ENCODE measurements around the gene POU6F2.
"Not testable (repeated sequence)": the region's sequence is repeated elsewhere in the genome, so short reads cannot be mapped to it uniquely, and the experiment has no call there.

Gene POU6F2

DNA sequence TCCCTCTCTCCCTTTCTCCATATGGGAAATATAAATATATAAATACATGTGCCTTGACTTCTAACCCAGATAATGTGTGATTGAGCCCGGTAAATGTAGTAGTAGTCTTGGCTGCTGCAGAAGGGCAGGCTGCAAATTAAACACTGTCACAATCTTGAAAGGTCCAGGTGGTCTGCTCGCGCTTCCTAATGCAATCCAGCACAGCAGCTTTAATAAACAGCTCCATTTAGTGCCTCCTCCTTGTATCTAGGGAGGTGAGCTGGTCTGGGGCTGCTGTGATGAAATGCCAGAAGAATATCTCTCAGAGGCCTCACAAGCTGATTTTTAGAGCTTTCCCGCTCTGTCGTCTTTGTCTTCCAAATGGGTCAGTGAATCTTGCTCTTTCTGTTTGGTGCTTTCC lies 782 bp downstream of the POU6F2 start:
- no peak for DNase-seq (ENCODE audit: low read depth, low spot score)

DNA sequence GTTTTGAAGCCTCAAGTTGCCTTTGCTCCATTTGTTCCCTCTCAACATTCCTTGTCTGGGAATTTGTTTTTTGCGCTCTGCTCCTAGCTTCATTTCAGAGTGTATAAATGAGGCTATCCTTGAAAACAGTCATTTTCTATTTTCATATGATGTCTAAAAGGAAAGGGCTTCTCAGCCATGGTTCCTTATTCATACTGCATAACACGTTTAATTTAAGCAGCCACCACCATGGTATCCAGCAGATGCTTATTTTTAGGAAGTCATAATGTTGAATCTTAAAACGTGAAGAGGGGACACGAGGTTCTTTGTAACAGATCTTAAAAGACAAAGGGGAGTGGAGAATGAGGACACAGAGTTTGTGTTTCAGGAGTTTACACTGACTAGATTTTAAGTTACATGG lies 14.5 kb downstream of the POU6F2 start:
- DNase-seq (ENCODE audit: low read depth, low spot score): no peak

GRCh38 chr7:39001595-39001994 lies 23.9 kb downstream of the POU6F2 start:
- DNase-seq (ENCODE audit: low read depth, low spot score): no peak

DNA sequence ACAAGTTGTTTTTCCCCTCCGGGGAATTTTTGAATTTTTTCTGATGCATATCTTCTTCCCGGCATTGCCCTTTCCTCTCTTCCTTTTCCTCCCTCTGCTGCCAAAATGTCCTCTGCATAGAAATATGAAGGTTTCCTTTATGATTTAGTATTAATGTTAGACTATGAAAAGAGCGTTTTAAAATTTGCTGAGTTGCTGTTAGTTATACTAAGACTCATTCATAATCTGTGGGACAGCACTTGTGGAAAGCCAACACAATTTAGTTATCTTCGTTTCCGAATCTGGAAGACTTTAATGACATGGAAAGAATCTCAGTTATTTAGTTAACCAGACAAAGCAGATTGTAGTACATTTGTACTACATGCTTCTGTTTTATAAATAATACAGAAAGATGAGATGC lies 25.0 kb downstream of the POU6F2 start:
- DNase-seq (ENCODE audit: low read depth, low spot score): no peak

DNA sequence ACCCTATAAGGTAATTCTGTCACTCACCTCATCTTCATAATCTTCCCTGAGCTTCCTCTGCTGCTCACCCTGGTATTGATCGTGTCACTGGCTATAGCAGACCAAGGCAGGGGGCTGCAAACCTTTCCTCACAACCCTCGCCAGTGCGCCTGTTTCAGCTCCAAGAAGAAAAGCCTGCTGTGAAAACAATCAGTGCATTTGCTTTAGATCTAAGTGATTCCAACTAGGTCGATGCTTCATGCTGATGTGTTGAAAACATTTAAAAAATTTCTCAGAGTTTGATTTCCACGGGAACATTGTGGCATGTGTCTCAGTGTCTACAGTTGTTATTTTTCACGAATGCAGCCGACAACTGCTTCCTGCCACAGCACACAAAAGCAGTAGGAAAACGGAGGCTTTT lies 27.3 kb downstream of the POU6F2 start:
- DNase-seq (ENCODE audit: low read depth, low spot score): no peak

- DNase-seq (ENCODE audit: low read depth, low spot score): no peak
Observed at GRCh38 chr7:39005461-39005860, 27.8 kb downstream of the POU6F2 start.

DNA sequence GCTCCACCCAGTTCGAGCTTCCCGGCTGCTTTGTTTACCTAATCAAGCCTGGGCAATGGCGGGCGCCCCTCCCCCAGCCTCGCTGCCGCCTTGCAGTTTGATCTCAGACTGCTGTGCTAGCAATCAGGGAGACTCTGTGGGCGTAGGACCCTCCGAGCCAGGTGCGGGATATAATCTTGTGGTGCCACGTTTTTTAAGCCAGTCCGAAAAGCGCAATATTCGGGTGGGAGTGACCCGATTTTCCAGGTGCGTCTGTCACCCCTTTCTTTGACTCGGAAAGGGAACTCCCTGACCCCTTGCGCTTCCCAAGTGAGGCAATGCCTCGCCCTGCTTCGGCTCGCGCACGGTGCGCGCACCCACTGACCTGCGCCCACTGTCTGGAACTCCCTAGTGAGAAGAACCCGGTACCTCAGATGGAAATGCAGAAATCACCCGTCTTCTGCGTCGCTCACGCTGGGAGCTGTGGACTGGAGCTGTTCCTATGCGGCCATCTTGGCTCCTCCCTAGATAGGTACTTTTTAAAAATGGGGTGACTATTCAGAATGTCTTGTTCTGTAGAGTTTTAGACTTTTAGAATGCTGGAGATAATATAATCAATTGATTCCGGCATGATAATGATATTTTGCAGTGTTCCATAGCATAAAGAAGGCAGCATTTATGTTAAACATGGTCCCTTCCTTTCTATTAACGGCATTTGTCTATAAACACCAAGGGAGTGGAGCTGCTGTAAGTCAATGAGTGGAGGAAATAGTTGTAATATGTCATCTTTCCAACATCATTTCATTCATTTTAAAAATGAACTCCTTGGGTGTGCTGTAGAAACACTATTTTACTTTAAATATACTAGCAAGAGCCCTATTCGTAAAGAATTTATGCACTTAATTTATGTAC lies 35.6 kb downstream of the POU6F2 start:
- DNase-seq (ENCODE audit: low read depth, low spot score): not testable (repeated sequence)

GRCh38 chr7:39016609-39017008 lies 38.9 kb downstream of the POU6F2 start:
- DNase-seq (ENCODE audit: low read depth, low spot score): no peak

GRCh38 chr7:39017369-39017915 lies 39.7 kb downstream of the POU6F2 start:
- no peak for DNase-seq (ENCODE audit: low read depth, low spot score)

GRCh38 chr7:39022796-39023195 lies 45.1 kb downstream of the POU6F2 start:
- no peak for DNase-seq (ENCODE audit: low read depth, low spot score)

GRCh38 chr7:39027491-39027890 lies 49.8 kb downstream of the POU6F2 start:
- no peak for DNase-seq (ENCODE audit: low read depth, low spot score)

- DNase-seq (ENCODE audit: low read depth, low spot score): no peak
Observed at GRCh38 chr7:39033885-39034624, 56.3 kb downstream of the POU6F2 start.

DNA sequence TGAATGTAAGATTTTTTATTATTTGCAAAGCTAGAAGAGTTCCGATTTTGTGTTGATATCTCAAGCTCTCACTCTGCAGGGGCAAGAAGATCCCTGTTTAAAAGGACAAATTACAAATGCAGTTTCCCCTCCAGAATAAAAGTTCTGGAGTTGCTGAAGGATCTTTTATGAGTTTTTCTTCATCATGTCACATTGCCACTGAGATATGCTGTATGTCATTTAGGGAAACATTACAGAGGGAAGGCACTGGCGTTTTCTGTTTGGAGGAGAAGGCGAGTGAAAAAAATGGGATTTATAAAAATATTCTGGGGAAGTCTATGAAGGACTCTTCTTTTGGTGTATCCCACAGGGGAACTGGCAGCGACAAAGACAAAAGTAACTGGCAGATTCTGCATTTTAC lies 57.4 kb downstream of the POU6F2 start:
- DNase-seq (ENCODE audit: low read depth, low spot score): no peak

DNA sequence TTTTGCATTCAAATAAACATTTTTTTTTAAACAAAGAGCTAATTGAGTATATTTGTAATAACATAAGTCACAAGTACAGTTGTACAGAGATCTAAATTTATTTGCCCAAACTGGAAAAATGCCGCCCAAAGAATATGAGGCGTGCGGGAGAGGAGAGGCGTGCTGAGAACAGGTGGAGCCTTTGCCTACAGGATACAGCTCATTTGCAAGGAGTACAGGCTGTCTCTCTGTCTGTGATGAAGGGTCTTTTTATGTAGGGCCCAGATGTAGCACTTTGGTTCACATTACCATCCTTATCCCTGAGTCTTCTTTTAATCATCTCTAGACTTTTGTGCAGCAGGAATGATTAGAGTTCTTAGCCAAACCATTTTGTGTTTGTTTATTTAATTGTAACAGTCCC lies 58.2 kb downstream of the POU6F2 start:
- DNase-seq (ENCODE audit: low read depth, low spot score): no peak

DNA sequence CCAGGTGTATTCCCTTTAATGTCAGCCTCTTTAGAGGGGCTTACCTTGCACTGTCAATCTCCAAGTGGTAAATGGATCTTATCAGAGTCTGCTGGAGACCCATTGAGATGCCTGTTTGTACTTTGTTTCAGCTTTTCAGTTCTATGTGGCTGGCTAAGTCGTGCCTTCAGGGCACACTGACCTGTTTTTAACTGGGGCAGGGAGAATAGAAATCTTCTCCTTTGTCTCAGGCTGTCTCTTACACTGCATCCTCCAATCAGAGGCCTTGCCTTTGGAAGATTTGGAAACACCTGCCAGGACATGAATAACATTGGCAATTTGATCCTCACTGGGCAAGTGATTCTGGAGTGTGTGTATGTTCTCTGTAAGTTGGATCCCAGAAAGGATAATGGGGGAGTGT lies 65.0 kb downstream of the POU6F2 start:
- DNase-seq (ENCODE audit: low read depth, low spot score): no peak

DNA sequence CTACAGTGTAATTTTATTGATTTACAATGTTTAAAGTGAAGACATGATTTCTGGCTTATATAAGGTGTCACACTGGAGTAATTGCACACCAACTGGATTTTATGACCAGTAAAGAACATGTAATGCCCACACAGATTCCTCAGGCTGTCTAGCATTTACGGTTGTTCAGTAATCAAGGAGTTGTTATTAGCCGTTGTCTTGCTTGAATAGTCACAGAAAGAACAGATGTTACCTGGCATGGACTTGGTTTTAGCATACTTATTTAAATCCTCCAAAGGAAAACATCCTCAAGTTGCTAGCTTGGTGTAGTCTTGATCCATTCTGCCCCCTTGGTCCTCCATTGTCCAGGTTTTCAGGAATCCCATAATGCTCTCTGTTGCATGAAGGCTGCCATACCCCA lies 65.8 kb downstream of the POU6F2 start:
- DNase-seq (ENCODE audit: low read depth, low spot score): no peak

DNA sequence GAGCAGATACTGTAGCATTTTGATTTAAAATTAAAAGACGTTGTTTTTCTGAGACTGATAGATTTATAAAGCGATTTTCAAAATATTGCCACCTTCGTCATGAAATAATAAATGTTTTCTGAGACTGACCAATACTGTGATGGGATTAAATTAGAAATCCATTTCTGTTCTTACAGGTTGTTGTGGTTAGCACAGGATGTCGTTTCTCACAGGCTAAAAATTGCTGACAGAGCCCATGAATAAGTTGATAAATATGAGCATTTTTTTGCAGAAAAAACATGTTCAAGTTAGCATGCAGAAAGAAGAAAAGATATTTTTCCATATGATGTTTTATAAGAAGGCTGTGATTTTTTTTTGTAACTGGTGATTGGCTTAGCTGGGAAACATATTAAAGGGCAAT lies 66.8 kb downstream of the POU6F2 start:
- no peak for DNase-seq (ENCODE audit: low read depth, low spot score)

- DNase-seq (ENCODE audit: low read depth, low spot score): no peak
Observed at GRCh38 chr7:39045231-39045630, 67.5 kb downstream of the POU6F2 start.

DNA sequence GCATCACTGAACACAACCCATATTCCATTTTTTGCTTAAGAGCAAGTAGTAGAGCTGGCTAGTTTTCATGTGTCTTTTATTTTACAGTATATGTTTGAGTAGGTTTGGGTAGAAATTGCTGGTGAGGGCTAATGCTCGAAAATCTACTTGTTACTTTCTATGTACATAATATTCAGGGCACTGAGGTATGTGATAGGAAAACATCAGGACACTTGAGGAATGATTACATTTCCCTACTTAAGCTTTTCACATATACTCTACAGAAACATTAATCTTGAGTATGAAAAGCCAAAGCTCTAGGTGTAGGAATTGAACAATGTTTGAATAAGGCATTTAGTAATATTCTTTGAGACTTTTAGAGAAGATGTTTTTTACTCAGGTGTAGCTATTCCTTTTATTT lies 73.6 kb downstream of the POU6F2 start:
- DNase-seq (ENCODE audit: low read depth, low spot score): no peak

- no peak for DNase-seq (ENCODE audit: low read depth, low spot score)
Observed at GRCh38 chr7:39051707-39052106, 74.0 kb downstream of the POU6F2 start.

GRCh38 chr7:39054731-39055130 lies 77.0 kb downstream of the POU6F2 start:
- DNase-seq (ENCODE audit: low read depth, low spot score): no peak

GRCh38 chr7:39056153-39056552 lies 78.4 kb downstream of the POU6F2 start:
- no peak for DNase-seq (ENCODE audit: low read depth, low spot score)

DNA sequence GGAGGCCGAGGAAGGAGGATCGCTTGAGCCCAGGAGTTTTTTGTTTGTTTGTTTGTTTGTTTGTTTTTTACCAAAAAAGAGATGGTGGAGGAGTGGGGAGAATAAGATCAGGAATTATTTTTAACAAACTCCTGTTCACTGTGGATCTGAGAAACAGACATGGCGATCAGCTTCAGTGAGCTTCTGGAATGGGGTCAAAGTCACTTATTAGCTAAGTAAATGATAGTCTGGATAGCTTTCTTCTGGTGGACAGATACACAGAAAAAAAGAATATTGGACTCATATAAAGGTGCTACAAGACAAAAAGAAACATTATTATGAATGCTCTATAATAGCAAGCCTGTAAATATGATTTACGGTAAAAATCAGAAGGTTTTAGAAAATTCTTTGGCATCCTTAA lies 85.1 kb downstream of the POU6F2 start:
- no peak for DNase-seq (ENCODE audit: low read depth, low spot score)
